Activated CD4-positive, alpha-beta T cell treated with anti-CD3 and anti-CD28 coated beads, Interleukin-2, amount 50 U/mL, for 48 hours (primary cell): ENCODE results near the gene PRRX1.

ENCODE experiments used
- DNase-seq, 2 experiments: peaks; one replicate each; pipeline ENCODE4 v3.0.0-alpha.2; 2020

Gene PRRX1

GRCh38 chr1:170723518-170723917 is 59.6 kb downstream of the PRRX1 start:
- DNase-seq: no peak

DNA sequence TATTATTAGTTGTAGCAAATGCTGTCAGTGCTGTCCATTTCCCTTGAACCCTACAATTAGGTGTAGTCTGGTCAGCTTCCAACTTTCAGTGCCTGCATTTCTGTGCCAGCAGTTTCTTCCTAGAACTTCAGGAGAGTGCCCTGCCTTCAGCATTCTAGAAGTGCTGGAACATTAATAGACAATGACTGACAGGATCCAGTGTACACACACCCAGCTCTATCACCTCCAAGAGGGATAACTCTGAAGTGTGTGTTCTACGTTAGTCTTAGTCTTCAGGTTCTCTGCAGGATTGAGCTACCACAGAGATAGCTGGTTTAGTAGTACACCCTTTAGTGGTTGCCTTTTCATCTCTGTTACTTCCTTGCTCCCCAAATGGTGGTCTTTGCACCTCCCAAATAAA is 61.4 kb downstream of the PRRX1 start:
- DNase-seq: no peak

- no peak for DNase-seq
Observed at GRCh38 chr1:170727963-170728362, 64.0 kb downstream of the PRRX1 start.

- DNase-seq: no peak
Observed at GRCh38 chr1:170729225-170730002, 65.5 kb downstream of the PRRX1 start.

- DNase-seq: no peak
Observed at GRCh38 chr1:170730014-170730413, 66.1 kb downstream of the PRRX1 start.

- no peak for DNase-seq
Observed at GRCh38 chr1:170730438-170730837, 66.5 kb downstream of the PRRX1 start.

- DNase-seq: no peak
Observed at GRCh38 chr1:170731566-170732251, 67.8 kb downstream of the PRRX1 start.

DNA sequence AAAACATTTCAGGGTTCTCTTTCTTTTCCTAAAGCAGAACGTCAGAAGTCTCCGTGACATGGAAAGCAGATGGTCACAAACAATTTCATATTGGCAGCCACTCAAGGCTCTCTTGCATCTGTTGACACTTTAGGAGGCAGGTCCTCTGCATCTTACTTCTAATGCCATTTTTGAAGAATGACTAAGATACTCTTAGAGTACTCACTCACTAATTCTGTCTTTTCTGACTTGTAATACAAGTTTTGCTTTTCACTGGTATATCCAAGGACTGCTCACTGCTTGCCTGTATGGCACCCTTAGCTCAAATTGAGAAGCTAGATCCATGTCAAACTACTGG is 68.3 kb downstream of the PRRX1 start:
- DNase-seq: no peak

DNA sequence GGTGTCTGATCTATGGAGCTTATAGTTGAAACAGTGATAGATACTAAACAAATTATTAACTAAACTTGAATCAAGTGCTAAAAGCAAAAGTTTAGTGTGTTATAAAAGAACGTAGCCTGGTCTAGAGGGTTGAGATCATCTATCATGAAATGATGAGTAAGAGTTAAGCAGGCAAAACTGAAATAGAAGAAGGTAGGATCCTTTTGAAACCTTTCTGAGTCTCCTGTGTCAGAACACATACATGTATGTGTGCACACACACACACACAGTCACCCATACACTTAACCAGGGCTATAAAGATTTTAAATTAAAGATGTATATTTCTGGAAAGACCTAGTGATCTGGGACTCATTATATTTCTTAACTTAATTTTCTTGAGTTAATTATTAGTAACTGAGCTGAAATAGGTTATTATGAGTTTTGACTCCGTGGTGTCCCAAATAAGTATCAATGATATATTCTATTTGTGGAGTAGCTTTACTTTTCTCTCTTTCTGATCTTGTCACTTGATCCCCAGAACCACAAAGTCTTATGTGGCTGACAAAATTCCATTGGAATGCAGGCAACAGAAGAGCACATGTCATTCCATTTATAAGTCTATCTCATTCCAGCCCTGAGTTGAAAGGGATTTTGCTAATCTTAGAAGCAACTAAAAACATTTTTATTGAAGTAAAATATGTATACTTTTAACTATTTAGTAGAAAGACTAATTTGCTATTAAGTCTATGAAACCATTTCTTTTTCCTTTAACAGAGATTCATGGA is 70.7 kb downstream of the PRRX1 start:
- no peak for DNase-seq

GRCh38 chr1:170735366-170736263 is 71.7 kb downstream of the PRRX1 start:
- DNase-seq: no peak

DNA sequence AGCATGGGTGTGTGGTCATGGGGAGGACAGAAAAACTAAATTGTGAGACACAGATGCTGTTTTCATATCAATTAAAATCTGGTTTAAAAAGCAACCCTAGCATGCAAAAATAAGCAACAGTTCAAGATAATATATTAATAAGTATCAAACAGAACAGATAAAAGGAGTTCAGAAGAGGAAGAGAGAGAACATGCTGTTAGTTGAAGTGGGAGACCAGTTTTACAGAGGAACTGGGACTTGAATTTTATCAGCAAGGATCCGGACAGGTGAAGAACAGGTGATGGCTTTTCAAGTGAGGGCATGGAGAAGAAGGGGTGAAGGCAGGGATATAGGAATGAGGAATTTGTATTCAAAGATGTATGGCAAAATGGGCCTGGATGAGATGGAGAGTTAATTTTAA is 75.9 kb downstream of the PRRX1 start:
- no peak for DNase-seq

DNA sequence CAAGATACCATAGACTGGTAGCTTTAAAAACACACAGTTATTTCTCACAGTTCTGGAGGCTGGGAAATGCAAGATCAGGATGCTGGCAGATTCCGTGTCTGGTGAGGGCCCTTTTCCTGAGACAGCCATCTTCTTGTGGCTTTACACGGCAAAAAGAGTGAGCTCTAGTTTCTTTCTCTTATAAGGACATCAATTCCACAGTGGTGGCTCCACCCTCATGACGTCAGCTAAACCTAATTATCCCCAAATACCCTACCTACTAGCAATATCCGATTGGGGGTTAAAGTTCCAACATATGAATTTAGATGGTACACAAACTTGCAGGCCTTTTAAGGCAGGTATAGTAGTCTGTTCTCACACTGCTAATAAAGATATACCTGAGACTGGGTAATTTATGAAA is 77.7 kb downstream of the PRRX1 start:
- no peak for DNase-seq

GRCh38 chr1:170742600-170742999 is 78.7 kb downstream of the PRRX1 start:
- no peak for DNase-seq

- DNase-seq: no peak
Observed at GRCh38 chr1:170743083-170743482, 79.2 kb downstream of the PRRX1 start.

DNA sequence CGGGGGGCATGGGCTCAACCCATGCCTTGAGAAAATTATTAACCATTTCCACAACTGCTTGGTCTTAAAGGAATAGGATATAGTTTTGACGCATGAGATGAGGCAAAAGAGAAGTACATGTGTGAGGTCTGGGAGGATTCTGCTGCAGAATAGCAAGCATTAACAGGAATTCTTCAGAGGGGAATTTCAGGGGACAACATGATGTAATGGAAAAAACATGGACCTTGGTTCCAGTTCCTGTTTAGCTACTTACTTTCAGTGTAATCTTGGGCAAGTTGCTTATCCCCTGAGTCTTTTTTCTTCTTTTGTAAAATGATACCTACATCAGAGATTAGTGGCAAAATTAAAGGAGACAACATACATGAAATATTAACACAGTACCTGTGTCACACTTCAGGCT is 85.6 kb downstream of the PRRX1 start:
- DNase-seq: no peak

DNA sequence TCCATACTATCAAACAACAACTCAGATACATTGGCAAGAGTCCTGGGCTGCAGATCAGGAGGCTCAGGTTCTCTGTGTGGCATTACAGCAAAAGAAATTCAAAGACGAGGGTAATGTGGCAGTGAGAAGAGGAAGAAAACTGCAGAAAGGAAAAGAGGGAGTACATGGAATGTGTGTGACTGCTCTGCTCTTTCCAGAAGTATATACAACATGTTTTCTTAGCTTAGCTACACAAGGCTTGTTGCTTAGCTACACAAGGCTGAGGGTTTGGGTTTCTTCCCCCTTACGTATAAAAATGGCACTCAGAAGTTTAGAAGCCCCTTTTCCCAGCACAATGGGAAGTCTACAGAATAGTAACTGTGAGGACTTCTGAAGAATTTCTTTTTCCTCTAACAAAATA is 86.0 kb downstream of the PRRX1 start:
- DNase-seq: no peak

- DNase-seq: no peak
Observed at GRCh38 chr1:170755795-170756194, 91.9 kb downstream of the PRRX1 start.

- no peak for DNase-seq
Observed at GRCh38 chr1:170758992-170759391, 95.1 kb downstream of the PRRX1 start.

DNA sequence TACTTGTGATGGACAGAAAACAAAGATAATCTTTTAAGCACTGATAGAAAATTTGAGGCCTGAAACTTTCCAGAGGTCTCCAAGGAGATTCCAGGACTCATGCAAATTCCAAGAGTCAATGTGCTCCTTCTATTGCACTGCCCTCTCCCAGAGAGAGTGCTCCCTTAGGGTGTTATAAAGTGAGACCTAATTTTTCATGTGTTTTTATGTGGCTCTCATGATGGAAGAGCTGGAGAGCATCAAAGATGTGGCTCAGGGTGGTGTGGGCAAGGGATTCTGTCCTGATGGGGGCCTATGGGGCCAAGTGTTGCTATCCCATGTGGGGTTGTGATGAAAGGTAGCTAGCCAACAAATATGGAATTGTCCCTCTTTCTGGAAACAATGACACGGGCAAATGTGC is 101.3 kb downstream of the PRRX1 start:
- no peak for DNase-seq

- DNase-seq: no peak
Observed at GRCh38 chr1:170765712-170766330, 101.9 kb downstream of the PRRX1 start.

DNA sequence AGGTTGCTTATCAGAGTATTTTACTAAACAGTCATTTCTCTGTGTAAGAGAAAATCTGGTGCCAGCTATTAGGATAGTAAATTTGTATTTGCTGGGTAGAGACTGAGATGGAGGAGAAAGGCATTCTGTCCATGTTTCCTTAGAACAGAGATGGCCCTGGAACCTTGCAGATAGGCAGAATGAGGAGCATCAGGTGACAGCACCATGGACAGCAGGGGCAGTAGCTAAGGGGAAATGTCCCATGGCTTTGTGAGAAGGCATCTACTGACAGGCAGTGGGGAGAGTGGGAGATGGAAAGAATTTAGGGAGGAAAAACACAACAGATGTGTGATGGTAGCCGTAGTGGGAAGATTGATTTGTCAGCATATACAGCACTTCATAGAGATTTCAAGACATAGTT is 105.0 kb downstream of the PRRX1 start:
- DNase-seq: no peak

DNA sequence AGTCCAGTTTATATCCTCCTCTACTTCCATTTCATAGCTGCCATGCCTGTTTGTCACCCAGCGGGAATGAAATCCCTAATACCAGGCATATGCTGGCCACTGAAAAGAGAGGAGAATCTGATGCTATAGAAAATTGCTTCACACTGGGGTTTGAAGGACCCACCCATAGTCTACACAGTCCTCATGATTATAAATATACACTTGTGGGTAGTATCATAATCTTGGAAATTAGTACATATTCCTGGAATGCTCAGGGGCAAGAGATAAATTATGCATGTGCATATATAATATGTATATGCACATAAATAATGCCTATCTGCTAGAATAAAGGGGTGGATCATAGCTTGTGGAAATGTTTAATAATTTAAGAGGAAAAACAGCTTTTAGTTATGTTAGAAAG is 105.8 kb downstream of the PRRX1 start:
- DNase-seq: no peak

- DNase-seq: no peak
Observed at GRCh38 chr1:170770254-170770653, 106.3 kb downstream of the PRRX1 start.
